ENCODE measurements around the gene LDB3.

- TF ChIP-seq REST (tag by site-specific recombination; IDR thresholded peaks at IDR 0.05) (no peak), ZBTB17 (tag by site-specific recombination; IDR thresholded peaks at IDR 0.05) (no peak), GLIS1 (tag by site-specific recombination; IDR thresholded peaks at IDR 0.05) (no peak), CTCF (tag by site-specific recombination; IDR thresholded peaks at IDR 0.05) (no peak), ZNF362 (tag by site-specific recombination; IDR thresholded peaks at IDR 0.05) (no peak), ZNF571 (tag by site-specific recombination; IDR thresholded peaks at IDR 0.05) (no peak), KLF16 (tag by site-specific recombination; IDR thresholded peaks at IDR 0.05) (no peak), YY1 (tag by site-specific recombination; IDR thresholded peaks at IDR 0.05) (no peak), ZNF221 (tag by site-specific recombination; IDR thresholded peaks at IDR 0.05; ENCODE audit: borderline replicate concordance) (no peak), ZFP37 (tag by site-specific recombination; IDR thresholded peaks at IDR 0.05) (no peak), ZNF121 (tag by site-specific recombination; IDR thresholded peaks at IDR 0.05) (no peak)
Observed at GRCh38 chr10:86642021-86642420, 26.3 kb upstream of the LDB3 start.
